GM23338 (cell line): ENCODE measurements around the gene EPHA10.

Experiments used
- EZH2phosphoT487 ChIP-seq: fragments of 200-600 bp; sonication (generic); IDR thresholded peaks from one replicate; pipeline ENCODE4 v1.8.1; 2018; ENCODE audit warnings: antibody characterized with exemption; ENCODE audit not compliant: unreplicated experiment
- POLR2AphosphoS5 ChIP-seq: IDR thresholded peaks from 2 replicates; pipeline ENCODE4 v1.6.1; 2016; ENCODE audit warnings: antibody characterized with exemption, low read depth
- TF ChIP-seq, protein P1 (sequence below), 2 experiments: fragments of 200-600 bp in 1 of 2; sonication (generic) in 1 of 2; conservative IDR thresholded peaks; 2 replicates each; pipeline versions ENCODE4 v1.5.1 to v1.6.1; 2016 to 2017; ENCODE audit warnings: antibody characterized with exemption in 2 of 2, low read depth in 2 of 2, mild to moderate bottlenecking in 2 of 2, moderate library complexity in 1 of 2
- TF ChIP-seq, protein P2 (sequence below): IDR thresholded peaks from one replicate; pipeline ENCODE4 v1.6.1; 2018; ENCODE audit warnings: antibody characterized with exemption; ENCODE audit not compliant: unreplicated experiment

DNA sequence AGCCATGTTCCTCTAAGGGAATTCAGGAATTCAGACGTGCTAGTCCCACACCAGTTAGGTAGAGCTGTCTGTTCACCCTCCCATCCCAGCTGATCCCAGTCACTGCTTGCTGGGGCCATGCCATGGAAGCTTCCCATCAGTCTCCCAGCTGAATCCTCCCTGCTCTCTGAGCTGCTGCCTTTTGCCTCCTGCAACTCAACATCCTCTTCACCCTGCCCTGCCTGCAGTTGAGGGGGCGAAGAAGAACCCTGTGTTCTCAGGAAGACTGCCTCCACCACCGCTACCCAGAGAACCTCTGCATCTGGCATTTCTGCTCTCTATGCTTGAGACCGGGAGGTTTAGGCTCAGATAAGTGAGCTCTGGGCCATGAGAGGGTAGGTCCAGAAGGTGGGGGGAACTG lies 56.4 kb downstream of the EPHA10 start:
- TF ChIP-seq EZH2phosphoT487, result no peak
- no peak for TF ChIP-seq POLR2AphosphoS5
- TF ChIP-seq, protein P1, sequence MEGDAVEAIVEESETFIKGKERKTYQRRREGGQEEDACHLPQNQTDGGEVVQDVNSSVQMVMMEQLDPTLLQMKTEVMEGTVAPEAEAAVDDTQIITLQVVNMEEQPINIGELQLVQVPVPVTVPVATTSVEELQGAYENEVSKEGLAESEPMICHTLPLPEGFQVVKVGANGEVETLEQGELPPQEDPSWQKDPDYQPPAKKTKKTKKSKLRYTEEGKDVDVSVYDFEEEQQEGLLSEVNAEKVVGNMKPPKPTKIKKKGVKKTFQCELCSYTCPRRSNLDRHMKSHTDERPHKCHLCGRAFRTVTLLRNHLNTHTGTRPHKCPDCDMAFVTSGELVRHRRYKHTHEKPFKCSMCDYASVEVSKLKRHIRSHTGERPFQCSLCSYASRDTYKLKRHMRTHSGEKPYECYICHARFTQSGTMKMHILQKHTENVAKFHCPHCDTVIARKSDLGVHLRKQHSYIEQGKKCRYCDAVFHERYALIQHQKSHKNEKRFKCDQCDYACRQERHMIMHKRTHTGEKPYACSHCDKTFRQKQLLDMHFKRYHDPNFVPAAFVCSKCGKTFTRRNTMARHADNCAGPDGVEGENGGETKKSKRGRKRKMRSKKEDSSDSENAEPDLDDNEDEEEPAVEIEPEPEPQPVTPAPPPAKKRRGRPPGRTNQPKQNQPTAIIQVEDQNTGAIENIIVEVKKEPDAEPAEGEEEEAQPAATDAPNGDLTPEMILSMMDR (conservative IDR thresholded peaks at IDR 0.05; ENCODE audit: low read depth in 2 of 2), result no peak
- TF ChIP-seq, protein P2, sequence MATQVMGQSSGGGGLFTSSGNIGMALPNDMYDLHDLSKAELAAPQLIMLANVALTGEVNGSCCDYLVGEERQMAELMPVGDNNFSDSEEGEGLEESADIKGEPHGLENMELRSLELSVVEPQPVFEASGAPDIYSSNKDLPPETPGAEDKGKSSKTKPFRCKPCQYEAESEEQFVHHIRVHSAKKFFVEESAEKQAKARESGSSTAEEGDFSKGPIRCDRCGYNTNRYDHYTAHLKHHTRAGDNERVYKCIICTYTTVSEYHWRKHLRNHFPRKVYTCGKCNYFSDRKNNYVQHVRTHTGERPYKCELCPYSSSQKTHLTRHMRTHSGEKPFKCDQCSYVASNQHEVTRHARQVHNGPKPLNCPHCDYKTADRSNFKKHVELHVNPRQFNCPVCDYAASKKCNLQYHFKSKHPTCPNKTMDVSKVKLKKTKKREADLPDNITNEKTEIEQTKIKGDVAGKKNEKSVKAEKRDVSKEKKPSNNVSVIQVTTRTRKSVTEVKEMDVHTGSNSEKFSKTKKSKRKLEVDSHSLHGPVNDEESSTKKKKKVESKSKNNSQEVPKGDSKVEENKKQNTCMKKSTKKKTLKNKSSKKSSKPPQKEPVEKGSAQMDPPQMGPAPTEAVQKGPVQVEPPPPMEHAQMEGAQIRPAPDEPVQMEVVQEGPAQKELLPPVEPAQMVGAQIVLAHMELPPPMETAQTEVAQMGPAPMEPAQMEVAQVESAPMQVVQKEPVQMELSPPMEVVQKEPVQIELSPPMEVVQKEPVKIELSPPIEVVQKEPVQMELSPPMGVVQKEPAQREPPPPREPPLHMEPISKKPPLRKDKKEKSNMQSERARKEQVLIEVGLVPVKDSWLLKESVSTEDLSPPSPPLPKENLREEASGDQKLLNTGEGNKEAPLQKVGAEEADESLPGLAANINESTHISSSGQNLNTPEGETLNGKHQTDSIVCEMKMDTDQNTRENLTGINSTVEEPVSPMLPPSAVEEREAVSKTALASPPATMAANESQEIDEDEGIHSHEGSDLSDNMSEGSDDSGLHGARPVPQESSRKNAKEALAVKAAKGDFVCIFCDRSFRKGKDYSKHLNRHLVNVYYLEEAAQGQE, result no peak
